ENCODE results near the gene CLDN10. TPM values are rescaled to one million over a fixed set of nuclear protein-coding genes. Genes with fewer than 3 reads are reported as not detected.
"Not testable (repeated sequence)": the region's sequence is repeated elsewhere in the genome, so short reads cannot be mapped to it uniquely, and the experiment has no call there.

CLDN10 gene
- total RNA-seq, 2 donors from 2014 or later: 0.27 to 0.64 TPM

DNA sequence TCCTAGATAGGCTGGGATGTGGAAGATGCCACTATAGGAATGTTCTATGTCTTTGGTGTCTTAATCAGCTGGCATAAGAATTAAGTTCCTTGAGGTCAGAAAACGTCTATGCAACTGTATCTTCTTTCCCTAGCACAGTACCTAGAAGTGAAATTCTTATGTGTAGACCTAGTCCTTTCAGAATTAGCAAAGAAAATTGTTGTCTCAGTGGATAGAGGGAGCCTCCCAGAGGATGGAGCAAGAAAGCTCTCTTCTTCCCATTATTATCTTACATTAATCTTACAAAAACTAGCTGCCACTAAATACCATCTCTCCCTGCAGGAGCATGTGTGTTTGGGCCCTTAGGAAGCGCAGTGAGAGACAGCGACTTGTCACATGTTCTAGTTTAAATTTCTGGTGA lies 11.6 kb downstream of the CLDN10 start:
- no peaks in the 10 kb centered on the region for H3K4me1 ChIP-seq
- no peak overlapping the region for H3K4me3 ChIP-seq
- H3K27ac ChIP-seq: no peak overlapping the region
- no peak for DNase-seq
- H3K36me3 ChIP-seq: no peaks in the 10 kb centered on the region
- no peaks in the 10 kb centered on the region for H3K27me3 ChIP-seq
- TF ChIP-seq, protein P1, sequence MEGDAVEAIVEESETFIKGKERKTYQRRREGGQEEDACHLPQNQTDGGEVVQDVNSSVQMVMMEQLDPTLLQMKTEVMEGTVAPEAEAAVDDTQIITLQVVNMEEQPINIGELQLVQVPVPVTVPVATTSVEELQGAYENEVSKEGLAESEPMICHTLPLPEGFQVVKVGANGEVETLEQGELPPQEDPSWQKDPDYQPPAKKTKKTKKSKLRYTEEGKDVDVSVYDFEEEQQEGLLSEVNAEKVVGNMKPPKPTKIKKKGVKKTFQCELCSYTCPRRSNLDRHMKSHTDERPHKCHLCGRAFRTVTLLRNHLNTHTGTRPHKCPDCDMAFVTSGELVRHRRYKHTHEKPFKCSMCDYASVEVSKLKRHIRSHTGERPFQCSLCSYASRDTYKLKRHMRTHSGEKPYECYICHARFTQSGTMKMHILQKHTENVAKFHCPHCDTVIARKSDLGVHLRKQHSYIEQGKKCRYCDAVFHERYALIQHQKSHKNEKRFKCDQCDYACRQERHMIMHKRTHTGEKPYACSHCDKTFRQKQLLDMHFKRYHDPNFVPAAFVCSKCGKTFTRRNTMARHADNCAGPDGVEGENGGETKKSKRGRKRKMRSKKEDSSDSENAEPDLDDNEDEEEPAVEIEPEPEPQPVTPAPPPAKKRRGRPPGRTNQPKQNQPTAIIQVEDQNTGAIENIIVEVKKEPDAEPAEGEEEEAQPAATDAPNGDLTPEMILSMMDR (IDR thresholded peaks at IDR 0.05): no peak
- no peaks in the 10 kb centered on the region for H3K9me3 ChIP-seq
- no peak overlapping the region for H3K9ac ChIP-seq (ENCODE audit: low read depth in 2 of 2, low read length in 2 of 2)
- intact Hi-C loops (cut with DNase I): no loop called here

DNA sequence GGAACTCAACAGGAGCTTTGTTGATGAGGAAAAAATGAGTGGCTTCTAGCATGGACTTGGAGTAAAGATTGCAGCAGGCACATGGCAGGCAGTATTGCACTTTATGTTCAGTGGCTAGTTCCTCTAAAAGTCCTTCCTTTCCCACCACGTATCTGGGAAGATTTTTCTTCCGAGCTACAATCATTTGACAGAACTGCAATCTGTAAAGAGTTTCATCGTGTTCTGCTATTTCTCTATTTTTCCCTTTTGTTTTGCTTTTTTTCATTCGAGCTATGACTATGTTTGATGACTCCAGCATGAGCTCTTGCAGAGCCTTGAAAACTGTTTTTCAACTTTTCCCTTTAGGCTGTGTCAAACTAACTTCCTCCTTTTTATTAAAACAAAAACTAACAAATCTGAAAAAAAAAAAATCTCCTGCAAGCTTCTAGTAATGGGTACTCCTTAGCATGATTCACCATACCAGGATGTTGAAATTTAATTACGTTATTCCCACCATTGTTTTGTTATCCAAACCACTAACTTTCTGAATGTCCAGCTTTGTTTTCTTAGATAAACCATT lies 12.3 kb downstream of the CLDN10 start:
- H3K27ac ChIP-seq: no peak overlapping the region

GRCh38 chr13:95565758-95566157 lies 13.2 kb downstream of the CLDN10 start:
- intact Hi-C loops (cut with DNase I); H3K4me1 ChIP-seq; H3K9me3 ChIP-seq; H3K9ac ChIP-seq (ENCODE audit: low read depth in 2 of 2, low read length in 2 of 2); H3K27ac ChIP-seq; H3K27me3 ChIP-seq; H3K4me3 ChIP-seq; H3K36me3 ChIP-seq; DNase-seq: not testable (repeated sequence)

More for the DNA sequence above, 12.3 kb downstream of the CLDN10 start:
- TF ChIP-seq, protein P1 (IDR thresholded peaks at IDR 0.05): no peak
- H3K9me3 ChIP-seq: no peaks in the 10 kb centered on the region
- no peaks in the 10 kb centered on the region for H3K36me3 ChIP-seq
- H3K4me3 ChIP-seq: no peak overlapping the region
- DNase-seq: no peak
- no peak overlapping the region for H3K9ac ChIP-seq (ENCODE audit: low read depth in 2 of 2, low read length in 2 of 2)
- intact Hi-C loops (cut with DNase I): no loop called here
- no peaks in the 10 kb centered on the region for H3K27me3 ChIP-seq
- H3K4me1 ChIP-seq: no peaks in the 10 kb centered on the region

GRCh38 chr13:95568131-95568530 lies 15.6 kb downstream of the CLDN10 start:
- Histone ChIP-seq H3K4me1 (no peaks in the 10 kb centered on the region), H3K9me3 (no peaks in the 10 kb centered on the region), H3K4me3 (no peak overlapping the region), H3K9ac (ENCODE audit: low read depth in 2 of 2, low read length in 2 of 2) (no peak overlapping the region), H3K36me3 (no peaks in the 10 kb centered on the region), H3K27me3 (no peaks in the 10 kb centered on the region), H3K27ac (no peak overlapping the region)
- TF ChIP-seq, protein P1 (IDR thresholded peaks at IDR 0.05): no peak
- DNase-seq: no peak
- intact Hi-C loops (cut with DNase I): no loop called here

DNA sequence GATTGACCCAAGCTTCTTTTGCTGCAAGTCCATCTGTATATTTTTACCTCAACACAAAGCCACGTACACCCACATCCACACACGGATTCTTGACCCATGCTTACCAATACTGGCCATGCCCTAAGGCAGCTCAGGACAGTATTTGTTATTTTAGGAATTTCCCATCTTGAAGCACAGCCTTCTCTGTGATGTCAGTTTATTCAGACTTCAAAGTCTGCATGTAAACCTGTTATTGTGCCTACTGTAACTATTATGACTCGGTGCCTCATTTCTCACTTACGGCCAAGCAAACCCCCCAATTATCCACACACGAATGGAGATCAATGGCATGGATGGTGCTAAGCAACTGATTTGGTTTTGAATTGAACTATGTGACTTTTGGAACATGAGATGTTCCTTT lies 17.5 kb downstream of the CLDN10 start:
- intact Hi-C loops (cut with DNase I): no loop called here
- DNase-seq: no peak
- TF ChIP-seq, protein P1 (IDR thresholded peaks at IDR 0.05): no peak
- Histone ChIP-seq H3K27me3 (no peaks in the 10 kb centered on the region), H3K36me3 (no peaks in the 10 kb centered on the region), H3K4me1 (no peaks in the 10 kb centered on the region), H3K27ac (no peak overlapping the region), H3K9ac (ENCODE audit: low read depth in 2 of 2, low read length in 2 of 2) (no peak overlapping the region), H3K9me3 (no peaks in the 10 kb centered on the region), H3K4me3 (no peak overlapping the region)

DNA sequence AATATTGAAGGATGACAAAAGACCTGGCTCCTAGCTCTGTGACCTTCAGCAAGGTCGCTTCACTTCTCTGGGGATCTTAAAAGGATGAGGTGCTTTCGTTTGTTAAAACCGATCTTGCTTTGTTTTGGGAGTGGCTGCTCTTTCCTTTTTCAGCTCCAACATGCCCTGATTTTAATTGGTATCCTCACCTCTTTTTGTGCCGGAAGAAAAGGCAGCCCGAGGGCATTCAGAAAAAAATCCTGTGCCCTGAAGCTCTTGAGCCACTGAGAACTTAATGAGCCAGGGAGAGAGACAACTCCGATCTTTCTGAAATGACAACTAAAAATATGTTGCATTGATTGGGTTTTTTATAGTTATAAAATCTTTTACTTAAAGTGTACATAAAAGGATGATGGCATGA lies 19.4 kb downstream of the CLDN10 start:
- TF ChIP-seq, protein P1 (IDR thresholded peaks at IDR 0.05): no peak
- Histone ChIP-seq H3K9ac (ENCODE audit: low read depth in 2 of 2, low read length in 2 of 2) (no peak overlapping the region), H3K4me1 (no peaks in the 10 kb centered on the region), H3K36me3 (no peaks in the 10 kb centered on the region), H3K9me3 (no peaks in the 10 kb centered on the region), H3K27me3 (no peaks in the 10 kb centered on the region), H3K4me3 (no peak overlapping the region), H3K27ac (no peak overlapping the region)
- intact Hi-C loops (cut with DNase I): no loop called here
- no peak for DNase-seq
